ENCODE measurements around the gene MYH6.

DNA sequence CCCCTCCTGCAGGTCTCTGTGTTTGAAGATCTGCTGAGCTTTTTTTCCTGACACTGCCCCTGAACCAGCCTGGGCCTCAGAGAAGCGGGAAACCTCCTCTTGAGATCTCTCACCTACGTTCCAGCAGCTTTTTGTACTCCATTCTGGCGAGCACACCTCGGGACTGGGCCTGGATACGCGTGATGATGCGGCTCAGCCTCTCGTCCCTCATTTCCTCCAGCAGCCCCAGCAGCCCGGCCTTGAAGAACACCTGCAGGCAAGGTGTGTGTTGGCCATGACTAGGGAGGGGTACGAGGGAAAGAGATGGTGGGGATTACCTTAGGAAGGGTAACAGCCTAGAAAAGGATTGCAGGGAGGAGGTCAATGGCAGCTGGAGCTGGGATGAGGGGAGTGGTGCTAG lies 17.1 kb upstream of the MYH6 start:
- TF ChIP-seq, protein P1, sequence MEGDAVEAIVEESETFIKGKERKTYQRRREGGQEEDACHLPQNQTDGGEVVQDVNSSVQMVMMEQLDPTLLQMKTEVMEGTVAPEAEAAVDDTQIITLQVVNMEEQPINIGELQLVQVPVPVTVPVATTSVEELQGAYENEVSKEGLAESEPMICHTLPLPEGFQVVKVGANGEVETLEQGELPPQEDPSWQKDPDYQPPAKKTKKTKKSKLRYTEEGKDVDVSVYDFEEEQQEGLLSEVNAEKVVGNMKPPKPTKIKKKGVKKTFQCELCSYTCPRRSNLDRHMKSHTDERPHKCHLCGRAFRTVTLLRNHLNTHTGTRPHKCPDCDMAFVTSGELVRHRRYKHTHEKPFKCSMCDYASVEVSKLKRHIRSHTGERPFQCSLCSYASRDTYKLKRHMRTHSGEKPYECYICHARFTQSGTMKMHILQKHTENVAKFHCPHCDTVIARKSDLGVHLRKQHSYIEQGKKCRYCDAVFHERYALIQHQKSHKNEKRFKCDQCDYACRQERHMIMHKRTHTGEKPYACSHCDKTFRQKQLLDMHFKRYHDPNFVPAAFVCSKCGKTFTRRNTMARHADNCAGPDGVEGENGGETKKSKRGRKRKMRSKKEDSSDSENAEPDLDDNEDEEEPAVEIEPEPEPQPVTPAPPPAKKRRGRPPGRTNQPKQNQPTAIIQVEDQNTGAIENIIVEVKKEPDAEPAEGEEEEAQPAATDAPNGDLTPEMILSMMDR (IDR thresholded peaks at IDR 0.05; ENCODE audit: low read depth, low read length, missing input control) = no peak
- TF ChIP-seq, protein P2, sequence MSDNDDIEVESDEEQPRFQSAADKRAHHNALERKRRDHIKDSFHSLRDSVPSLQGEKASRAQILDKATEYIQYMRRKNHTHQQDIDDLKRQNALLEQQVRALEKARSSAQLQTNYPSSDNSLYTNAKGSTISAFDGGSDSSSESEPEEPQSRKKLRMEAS (IDR thresholded peaks at IDR 0.05) = no peak
- TF ChIP-seq RAD21 (IDR thresholded peaks at IDR 0.05) (no peak), FOXA1 (IDR thresholded peaks at IDR 0.05) (no peak), SP1 (IDR thresholded peaks at IDR 0.05) (no peak), TAF1 (conservative IDR thresholded peaks at IDR 0.05) (no peak), EGR1 (IDR thresholded peaks at IDR 0.05; ENCODE audit: low read depth in 2 of 2) (no peak), HNF4A (conservative IDR thresholded peaks at IDR 0.05) (no peak), GABPA (IDR thresholded peaks at IDR 0.05 in 1 of 2, conservative IDR thresholded peaks at IDR 0.05 in 1 of 2) (no peak)
- TF ChIP-seq, protein P3, sequence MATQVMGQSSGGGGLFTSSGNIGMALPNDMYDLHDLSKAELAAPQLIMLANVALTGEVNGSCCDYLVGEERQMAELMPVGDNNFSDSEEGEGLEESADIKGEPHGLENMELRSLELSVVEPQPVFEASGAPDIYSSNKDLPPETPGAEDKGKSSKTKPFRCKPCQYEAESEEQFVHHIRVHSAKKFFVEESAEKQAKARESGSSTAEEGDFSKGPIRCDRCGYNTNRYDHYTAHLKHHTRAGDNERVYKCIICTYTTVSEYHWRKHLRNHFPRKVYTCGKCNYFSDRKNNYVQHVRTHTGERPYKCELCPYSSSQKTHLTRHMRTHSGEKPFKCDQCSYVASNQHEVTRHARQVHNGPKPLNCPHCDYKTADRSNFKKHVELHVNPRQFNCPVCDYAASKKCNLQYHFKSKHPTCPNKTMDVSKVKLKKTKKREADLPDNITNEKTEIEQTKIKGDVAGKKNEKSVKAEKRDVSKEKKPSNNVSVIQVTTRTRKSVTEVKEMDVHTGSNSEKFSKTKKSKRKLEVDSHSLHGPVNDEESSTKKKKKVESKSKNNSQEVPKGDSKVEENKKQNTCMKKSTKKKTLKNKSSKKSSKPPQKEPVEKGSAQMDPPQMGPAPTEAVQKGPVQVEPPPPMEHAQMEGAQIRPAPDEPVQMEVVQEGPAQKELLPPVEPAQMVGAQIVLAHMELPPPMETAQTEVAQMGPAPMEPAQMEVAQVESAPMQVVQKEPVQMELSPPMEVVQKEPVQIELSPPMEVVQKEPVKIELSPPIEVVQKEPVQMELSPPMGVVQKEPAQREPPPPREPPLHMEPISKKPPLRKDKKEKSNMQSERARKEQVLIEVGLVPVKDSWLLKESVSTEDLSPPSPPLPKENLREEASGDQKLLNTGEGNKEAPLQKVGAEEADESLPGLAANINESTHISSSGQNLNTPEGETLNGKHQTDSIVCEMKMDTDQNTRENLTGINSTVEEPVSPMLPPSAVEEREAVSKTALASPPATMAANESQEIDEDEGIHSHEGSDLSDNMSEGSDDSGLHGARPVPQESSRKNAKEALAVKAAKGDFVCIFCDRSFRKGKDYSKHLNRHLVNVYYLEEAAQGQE (IDR thresholded peaks at IDR 0.05) = no peak
- TF ChIP-seq, protein P4, sequence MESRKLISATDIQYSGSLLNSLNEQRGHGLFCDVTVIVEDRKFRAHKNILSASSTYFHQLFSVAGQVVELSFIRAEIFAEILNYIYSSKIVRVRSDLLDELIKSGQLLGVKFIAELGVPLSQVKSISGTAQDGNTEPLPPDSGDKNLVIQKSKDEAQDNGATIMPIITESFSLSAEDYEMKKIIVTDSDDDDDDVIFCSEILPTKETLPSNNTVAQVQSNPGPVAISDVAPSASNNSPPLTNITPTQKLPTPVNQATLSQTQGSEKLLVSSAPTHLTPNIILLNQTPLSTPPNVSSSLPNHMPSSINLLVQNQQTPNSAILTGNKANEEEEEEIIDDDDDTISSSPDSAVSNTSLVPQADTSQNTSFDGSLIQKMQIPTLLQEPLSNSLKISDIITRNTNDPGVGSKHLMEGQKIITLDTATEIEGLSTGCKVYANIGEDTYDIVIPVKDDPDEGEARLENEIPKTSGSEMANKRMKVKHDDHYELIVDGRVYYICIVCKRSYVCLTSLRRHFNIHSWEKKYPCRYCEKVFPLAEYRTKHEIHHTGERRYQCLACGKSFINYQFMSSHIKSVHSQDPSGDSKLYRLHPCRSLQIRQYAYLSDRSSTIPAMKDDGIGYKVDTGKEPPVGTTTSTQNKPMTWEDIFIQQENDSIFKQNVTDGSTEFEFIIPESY (IDR thresholded peaks at IDR 0.05) = no peak

Data from liver (tissue), 3 donors.